ENCODE results near the gene PPA1.

DNA sequence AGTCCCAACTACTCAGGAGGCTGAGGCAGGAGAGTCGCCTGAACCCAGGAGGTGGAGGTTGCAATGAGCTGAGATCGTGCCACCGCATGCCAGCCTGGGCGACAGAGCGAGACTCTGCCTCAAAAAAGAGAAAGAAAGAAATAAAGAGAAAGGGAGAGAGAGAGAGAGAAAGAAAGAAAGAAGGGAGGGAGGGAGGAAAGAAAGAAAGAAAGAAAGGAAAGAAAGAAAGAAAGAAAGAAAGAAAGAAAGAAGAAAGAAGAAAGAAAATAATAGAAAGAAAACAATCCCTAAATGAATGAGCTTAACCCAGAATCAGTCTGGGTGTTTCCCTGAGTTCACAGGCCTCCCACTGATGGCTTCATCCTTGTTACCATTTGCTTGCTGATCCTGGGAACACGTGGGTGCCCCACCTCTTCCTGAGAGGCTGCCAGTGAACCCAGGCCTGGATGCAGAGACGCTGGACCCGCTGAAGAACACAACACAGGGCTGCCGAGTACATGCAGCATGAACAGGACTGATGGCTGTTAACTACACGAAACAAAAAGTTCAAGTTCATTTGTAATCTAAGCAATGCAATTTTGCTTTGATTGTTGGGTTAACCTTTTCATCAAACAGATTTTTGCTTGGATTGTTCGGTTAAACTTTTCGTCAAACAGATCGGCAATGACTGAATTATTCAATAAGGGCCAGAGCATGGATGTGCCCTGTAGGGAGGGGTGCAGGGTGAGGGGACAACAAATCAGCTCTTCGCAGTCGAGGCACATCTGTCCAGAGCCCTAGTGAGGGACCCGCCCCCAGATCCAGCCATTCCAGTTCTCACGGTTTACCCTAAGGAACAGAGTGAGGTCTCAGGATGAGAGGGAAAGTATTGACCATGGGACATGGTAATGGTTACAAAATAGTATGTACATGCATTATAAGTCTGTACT is 39.0 kb upstream of the PPA1 start:
- TF ChIP-seq, protein P1, sequence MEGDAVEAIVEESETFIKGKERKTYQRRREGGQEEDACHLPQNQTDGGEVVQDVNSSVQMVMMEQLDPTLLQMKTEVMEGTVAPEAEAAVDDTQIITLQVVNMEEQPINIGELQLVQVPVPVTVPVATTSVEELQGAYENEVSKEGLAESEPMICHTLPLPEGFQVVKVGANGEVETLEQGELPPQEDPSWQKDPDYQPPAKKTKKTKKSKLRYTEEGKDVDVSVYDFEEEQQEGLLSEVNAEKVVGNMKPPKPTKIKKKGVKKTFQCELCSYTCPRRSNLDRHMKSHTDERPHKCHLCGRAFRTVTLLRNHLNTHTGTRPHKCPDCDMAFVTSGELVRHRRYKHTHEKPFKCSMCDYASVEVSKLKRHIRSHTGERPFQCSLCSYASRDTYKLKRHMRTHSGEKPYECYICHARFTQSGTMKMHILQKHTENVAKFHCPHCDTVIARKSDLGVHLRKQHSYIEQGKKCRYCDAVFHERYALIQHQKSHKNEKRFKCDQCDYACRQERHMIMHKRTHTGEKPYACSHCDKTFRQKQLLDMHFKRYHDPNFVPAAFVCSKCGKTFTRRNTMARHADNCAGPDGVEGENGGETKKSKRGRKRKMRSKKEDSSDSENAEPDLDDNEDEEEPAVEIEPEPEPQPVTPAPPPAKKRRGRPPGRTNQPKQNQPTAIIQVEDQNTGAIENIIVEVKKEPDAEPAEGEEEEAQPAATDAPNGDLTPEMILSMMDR (IDR thresholded peaks at IDR 0.05; ENCODE audit: insufficient read depth, low read length, poor library complexity, severe bottlenecking), result no peak
- no peak for TF ChIP-seq EZH2phosphoT487 (conservative IDR thresholded peaks at IDR 0.05; ENCODE audit: low read length)
